NB4 (cell line): ENCODE data around the gene CTDSPL.

Experiments used
- MYC ChIP-seq: IDR thresholded peaks from 2 replicates; pipeline ENCODE4 v1.6.1; 2011; ENCODE audit warnings: low read depth, low read length
- TF ChIP-seq, protein P1 (sequence below): IDR thresholded peaks from one replicate; pipeline ENCODE4 v1.5.1; 2012; ENCODE audit warnings: low read depth, low read length
- TF ChIP-seq, protein P2 (sequence below): IDR thresholded peaks from 2 replicates; pipeline ENCODE4 v1.6.1; 2011; ENCODE audit warnings: low read depth, low read length

DNA sequence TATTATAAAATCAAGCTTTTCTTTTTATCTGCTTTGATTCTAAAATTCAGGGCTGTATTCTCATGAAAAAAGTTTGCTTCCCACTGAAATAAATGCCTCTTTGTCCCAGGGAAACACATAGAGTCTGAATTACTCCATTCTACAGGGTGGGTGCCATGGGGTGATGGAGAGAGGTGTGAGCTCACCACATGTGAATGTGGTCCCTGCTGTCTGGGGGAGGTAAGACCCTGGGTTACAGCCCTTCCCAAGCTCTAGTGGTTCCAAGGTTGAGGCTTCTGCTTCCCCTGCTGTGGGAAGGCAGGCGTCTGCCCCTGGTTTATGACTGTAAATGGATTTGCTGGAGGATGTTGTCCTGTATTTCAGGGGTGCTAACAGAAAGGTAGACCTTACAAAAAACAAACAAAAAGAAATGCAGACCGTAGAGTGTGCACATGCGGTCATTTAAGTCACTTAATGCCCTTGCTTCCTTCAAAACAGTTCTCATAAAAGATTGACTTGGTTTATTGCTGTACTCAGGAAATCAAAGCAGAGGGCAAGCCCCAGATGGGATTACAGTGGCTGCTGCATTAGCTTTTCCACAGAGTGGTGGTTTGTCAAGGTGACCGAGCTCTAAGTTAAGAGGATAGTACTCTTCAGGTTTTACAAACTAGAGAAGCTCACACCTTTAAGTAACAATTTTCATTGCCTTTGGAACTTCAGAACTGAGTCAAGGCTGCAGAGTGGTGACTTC, 49.2 kb downstream of the CTDSPL start:
- TF ChIP-seq, protein P1, sequence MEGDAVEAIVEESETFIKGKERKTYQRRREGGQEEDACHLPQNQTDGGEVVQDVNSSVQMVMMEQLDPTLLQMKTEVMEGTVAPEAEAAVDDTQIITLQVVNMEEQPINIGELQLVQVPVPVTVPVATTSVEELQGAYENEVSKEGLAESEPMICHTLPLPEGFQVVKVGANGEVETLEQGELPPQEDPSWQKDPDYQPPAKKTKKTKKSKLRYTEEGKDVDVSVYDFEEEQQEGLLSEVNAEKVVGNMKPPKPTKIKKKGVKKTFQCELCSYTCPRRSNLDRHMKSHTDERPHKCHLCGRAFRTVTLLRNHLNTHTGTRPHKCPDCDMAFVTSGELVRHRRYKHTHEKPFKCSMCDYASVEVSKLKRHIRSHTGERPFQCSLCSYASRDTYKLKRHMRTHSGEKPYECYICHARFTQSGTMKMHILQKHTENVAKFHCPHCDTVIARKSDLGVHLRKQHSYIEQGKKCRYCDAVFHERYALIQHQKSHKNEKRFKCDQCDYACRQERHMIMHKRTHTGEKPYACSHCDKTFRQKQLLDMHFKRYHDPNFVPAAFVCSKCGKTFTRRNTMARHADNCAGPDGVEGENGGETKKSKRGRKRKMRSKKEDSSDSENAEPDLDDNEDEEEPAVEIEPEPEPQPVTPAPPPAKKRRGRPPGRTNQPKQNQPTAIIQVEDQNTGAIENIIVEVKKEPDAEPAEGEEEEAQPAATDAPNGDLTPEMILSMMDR, result no peak
- TF ChIP-seq MYC, result no peak
- TF ChIP-seq, protein P2, sequence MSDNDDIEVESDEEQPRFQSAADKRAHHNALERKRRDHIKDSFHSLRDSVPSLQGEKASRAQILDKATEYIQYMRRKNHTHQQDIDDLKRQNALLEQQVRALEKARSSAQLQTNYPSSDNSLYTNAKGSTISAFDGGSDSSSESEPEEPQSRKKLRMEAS, result no peak
